Stimulated activated CD8-positive, alpha-beta memory T cell treated with anti-CD3 and anti-CD28 coated beads, Interleukin-12 subunit alpha, Interleukin-12 subunit beta, amount 100 ng/mL, for 24 hours (primary cell): ENCODE measurements around the gene TRAM2.

Experiments used
- DNase-seq: peaks from one replicate; pipeline ENCODE4 v3.0.0-alpha.2; 2020; ENCODE audit errors: extremely low read depth

Gene TRAM2

DNA sequence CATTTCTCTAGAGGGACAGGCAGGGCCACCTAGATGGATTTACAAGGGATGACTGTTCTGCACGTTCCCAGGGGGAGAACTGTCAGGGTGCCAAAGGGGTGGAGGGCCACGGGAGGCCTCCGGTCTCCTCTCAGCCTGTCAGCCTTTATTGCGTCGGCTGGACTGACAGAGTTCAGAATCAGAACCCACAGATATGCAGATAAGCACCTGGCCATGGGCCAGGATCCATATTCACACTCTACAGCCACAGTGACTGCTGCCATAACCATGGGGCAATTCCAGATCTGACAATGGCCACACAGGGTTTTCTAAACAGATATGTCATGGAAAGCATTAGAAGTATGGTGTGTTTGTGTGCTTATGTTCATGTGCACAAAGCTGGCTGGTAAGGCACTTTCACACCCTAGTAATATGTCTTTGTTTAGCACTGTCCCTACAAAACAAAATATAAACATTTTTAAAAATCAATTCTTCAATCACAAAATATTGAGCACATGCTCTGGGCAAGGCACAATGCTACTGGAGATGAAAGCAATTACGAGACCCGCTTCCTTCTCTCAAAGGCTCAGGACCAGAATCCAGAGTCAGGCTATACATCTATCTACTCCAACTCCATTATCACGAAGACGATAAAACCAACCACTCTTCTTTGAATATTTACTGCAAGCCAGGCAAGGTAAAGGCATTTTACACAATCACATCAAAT, 29.1 kb downstream of the TRAM2 start:
- DNase-seq: no peak

DNA sequence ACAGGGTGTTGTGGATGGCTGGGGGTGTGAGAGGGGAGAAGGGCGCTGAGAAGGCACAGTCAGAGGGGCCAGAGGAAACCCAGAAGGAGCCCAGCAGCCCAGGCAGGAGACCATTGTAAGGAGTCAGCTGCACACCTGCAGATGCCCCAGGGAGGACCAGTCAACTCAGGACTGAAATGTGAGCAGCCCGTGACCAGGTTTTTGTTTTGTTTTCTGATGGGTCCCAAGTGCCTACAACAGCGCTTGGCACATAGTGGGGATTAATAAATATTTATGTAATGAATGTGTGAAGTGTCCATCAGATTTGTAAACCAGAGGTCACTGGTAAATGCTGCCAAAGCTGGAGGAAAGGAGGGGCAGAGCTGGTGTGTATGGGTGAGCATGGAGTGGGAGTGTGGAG, 30.2 kb downstream of the TRAM2 start:
- DNase-seq: no peak

DNA sequence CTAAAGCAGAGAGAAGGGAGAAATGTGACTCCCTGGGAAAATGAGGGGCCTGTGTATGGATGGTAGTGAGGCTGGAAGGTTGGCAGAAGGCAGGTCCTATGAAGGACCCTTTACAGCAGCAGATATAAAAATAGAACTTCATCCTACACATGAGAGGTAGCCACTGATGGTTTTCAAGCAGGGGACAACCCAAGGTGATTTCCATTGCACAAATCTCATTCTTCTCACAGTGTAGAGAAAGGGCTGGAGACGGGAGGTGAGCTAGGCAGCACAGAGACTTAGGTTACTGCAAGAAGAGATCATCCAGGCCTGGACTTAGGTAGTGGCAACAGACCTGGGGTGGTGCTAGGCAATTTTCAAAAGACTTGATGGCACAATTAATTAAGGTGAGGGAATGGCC, 30.7 kb downstream of the TRAM2 start:
- DNase-seq: no peak

DNA sequence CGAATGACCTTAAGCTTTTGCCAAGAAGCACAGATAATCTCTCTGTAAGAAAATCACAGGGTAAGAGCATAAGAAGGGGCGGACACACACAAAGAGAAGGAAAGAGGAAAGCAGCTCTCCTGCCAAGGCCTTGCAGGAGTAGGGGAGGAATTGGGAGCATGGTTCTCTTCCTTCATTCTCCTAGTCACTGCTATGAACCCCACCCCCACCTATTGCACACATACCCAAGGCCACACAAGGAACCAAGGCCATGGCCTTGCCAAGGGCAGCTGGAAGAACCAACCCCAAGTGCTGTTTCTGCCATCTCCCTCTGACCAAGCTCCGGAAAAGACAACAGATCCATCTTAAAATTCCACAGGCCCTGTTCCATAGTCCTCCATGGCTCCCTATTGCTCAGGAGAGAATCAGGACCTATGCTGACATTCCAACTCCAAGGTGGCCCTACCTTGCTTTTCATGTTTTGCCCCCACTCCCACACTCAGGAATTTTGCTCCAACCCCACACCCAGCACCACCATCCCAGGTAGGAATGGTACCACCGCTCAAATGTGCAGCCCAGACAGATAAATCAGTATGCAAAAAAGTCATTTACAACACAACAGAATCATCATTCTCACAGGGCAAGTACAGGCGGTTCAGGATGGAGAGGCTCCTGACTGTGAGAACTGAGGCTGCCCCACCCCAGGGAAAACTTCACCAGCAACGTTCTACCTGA, 31.3 kb downstream of the TRAM2 start:
- DNase-seq: no peak

DNA sequence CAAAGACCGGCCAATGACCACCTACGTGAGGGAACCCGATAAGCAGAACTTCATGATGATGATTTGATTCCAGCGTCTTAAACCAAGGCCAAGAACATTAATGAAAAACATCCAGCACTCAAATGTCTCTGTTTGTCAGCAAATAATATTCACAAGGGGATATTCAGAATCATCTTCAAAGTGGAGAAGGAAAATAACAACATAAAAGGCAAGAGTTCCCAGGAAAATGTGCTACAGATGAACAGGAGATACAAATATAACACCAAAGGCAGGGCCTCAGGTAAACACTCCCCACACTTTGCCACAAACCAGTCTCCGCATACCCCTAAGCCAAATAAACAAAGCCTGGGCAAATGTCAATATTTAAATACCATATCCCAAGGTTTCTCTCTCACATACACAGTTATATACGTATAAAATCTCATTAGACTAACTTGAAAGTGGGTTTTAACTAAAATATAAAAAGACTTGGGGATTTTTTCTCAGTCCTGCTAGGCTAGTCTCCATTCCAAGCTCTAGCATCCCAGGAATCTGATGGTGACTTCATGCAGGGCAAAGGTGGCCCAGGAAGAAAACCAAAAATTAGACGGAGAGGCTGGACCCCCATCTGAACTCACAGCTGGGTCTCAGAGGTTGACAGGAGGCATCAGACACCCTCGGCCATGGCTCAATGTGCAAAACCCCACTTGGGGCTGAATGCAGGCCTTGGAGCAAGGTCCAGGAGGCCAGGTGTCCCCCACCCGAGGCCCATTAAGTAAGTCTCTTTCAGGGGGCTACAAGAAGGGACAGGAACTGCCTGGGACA, 32.1 kb downstream of the TRAM2 start:
- DNase-seq: no peak

DNA sequence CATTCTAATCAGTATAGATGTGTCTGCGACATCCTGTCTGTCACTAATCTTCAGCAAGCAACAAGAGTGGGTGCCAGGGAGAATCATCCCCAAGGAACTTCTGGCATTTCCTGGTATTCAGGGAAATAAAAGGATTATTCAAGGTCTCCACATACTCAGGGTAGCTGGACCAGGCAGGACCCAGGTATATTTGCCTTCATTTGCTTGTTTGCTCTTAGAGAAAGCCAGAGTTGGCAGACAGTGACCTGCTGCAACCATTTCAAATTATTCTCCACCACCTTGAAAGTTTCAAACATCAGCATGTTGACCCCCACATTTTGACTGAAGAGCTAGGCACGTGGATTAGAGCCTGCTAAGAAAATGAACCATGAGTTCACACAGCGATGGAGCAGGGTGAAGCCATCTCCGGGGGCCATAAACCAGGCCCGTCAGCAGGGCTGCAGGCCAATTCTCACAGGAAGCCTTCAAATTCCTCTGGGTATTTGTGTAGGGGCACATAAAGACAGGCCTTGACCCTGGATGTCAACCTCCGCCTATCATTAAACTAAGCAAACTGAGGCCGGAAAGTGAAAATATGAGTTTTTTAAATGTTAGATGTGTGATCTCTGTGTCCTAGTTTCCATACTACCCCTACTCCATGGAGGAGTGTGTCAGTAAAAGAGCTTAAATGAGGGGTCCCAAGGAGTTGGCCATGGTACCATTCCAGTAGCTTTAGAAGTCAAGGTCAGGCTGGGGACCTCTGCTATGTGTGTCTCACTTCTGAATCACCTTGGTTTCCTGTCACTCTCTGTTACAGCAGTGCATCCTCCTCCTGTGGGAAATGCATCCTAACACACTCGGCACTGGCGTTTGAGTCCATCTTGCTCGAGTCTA, 32.9 kb downstream of the TRAM2 start:
- no peak for DNase-seq

DNA sequence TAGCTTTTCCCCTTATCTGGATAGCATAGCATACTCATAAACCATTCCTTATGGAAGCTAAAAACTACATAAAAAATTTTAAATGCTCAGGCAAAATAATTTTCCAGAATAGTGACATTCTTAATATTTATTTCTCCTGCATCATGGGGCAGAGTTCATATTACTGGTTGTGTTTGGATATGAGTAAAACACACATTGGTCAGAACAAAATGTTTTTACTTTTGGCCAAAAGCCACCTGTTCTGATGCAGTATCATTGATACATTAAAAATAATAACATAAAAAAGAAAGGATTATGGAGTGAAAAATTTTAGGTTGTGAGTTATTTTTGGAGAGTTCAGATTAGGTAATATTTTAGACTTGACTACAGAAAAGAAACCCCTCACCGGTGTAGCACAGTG, 33.6 kb downstream of the TRAM2 start:
- no peak for DNase-seq

DNA sequence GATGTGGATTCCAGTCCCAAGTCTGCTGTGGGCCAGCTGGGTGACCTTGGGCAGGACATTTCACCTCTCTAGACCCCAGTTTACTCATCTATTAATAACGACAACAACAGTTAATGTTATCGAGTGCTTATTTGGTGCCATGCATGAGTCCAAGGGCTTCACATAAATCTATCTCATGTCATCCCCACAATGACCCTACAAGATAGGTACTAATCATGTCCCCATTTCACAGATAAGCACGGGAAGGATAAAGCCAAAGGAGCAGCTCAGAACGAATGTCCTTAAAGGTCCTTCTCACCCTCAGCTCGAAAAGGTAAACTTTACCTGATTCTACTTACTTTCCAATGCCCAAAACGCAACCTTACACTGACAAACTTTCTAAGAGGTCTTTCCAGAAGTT, 35.7 kb downstream of the TRAM2 start:
- DNase-seq: no peak

DNA sequence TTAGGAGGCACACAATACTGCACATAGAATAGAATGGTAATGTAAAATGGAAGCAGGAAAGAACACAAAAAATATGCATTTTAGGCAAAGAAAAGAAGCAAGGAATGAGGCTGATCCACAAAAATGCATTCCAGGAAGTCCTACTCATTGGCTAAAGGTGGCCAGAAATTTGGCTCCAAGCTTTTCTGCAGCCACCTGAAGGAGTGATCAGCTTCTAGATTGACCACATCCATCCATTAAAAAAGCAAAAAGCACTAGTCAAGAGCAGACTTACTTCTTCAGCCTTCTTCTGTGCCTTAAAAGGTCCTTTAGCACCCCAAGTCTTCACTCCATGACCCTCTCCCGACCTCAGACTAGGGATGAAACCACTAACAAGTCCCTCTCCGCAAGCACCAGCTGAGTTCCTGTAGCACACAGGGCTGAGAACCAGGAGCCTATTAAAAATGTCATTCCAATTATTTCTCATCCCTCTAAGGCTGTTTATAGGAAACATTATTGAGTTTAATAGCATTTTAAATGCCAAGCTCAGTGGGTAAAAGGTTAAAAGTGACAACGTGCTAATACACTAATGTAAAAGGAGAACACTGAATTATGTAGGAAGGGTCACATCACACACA, 36.5 kb downstream of the TRAM2 start:
- no peak for DNase-seq

DNA sequence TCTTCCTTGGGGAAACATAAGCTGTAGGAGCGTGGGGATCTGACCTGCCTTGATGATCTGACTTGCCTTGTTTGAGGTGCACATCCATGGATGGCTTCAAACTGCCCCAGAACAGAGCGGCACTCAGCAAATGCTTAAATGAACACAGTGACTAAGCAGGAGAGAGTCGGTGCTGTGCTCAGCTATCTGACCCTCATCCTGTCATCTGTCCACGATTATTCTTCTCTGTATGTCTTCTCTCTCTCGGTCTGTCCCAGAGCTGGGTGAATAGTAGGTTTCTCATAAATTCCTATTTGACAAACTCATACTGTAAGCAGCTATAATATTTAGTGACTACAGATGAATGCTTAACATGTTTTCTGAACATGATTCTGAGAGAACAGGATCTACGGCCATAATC, 37.3 kb downstream of the TRAM2 start:
- no peak for DNase-seq

DNA sequence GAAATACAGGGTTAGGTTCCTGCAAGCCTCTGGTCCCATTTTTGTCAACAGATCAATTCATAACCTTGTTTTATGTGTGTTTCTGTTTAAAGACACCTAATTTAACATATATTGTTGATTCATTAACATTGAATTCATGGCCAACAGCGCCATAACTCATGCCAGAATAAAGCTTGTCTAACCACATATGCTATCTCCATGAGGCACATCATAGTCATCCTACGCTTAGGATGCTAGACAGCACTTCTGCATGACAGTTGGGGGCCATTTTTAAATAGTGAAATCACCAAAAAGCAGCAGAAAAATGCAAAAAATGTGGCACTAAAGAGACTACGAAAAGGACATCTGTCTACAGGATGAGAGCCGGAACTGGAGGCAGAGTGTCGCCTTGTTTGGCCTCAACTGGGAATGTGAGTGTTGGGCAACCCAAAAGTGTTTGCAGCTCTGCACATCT, 37.9 kb downstream of the TRAM2 start:
- DNase-seq: no peak

DNA sequence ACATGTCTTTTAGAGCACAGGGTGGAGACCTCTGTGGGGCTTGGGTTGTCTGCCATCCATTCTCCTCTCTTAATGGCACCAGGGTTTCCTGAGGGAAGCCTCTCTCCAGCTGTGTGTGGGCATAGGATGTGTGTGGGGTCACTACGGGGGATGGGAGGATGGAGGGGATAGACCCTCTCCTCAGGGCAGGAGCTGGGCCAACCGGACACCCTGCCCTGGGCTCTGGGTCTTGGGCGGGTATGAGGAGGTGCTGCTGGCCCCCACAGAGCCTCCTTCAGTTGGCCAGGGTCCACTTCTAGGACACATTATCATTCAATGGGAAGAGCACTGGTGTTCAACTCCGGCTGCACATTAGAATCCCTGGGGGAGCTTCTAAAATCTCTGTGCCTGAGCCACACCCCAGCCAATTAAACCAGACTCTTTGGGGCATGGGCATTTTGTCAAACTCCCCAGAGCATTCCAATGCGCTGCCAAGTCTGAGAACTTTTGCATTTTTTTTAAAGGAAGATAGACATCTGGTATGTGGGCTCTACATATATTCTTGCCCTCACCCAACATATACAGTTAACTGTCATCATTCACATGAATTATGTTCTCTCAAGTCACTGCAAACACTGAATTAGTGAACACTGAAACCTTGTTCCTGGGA, 38.5 kb downstream of the TRAM2 start:
- no peak for DNase-seq

DNA sequence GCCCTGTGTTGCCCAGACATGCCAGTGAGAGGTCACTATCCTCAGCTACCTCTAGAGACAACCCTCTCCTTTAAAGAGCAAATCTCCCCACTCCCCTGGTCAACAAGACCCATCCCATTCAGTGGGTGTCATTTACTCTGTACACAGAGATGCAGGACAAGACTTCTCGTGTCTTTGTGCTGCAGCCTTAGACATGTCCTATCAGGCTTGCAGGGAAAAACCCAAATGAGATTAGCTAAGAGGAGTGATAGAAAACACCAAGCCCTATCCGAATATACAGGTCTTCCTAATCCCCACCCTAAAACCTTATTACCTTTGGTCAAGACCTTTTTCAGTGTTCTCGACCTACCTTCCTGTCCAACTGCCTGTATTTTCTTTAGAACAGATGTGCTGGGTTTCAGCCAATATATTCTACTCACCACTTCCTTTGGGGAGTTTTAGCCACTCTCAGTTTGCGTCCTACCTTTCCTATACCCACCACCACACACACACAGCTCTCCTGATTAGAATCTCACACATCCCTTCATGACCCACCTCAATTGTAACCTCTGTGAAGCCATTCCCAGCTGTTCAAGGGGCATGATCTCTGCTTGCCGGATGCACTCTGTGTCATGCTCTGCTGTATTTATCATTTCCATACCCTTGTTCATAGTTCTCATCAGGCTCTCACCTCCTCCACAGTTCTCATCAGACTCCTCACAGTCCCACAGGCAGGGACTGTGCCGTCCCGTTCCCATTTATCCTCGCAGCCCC, 39.7 kb downstream of the TRAM2 start:
- no peak for DNase-seq

DNA sequence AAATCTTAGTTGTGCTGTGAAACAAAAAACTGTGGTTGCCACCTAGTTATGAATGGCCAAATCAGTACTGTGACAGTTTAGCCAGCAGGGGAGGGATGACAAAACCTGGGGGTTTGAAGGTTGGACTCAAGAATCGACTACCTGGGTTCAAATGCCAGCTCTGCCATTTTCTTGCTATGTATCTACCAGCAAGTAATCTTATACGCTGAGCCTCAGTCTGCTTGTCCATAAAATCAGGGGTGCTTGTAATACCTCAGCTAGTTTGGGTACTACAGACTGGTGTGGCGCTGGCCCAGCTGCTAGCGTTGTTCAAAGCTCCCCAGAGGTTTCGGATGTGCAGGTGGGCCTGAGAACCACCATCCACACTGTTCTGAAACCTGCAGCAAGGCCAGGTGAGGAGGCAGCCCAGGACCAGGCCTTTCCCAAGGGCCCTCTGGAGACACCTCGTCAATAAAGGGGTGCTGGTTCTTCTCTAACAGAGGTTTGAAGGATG, 40.4 kb downstream of the TRAM2 start:
- DNase-seq: no peak

DNA sequence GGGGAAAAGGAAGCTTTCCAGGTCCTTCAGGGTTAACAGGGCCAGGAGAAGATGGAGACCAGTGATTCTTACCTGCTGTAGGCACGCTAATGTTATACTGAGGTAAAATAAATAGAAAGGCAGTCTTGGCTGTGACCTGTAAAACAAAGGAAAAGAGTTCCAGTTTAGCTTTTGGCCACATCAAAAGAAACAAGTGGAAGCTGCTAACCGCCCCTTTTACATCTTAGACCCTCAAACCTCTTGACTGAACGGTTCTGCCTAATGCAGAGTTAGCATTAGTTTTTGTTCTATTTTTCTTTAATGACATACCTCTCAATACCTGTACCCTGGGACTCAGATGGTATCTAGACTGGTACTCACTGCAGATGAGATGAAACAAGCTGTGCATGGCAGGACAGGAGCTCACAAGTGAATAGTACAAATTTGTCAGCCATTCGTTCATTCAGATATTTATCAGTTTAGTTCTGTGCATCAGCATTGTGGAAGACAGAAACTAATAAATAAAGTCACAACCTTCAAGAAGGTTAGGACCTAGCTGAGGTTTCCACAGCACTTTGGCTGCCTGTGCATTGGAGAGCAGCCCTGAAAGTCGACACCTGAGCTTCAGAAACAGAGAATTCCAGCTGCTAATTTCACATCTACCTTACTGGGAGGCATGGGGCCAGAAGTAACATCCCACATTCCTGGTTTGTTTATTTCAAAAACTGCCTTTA, 41.0 kb downstream of the TRAM2 start:
- no peak for DNase-seq

DNA sequence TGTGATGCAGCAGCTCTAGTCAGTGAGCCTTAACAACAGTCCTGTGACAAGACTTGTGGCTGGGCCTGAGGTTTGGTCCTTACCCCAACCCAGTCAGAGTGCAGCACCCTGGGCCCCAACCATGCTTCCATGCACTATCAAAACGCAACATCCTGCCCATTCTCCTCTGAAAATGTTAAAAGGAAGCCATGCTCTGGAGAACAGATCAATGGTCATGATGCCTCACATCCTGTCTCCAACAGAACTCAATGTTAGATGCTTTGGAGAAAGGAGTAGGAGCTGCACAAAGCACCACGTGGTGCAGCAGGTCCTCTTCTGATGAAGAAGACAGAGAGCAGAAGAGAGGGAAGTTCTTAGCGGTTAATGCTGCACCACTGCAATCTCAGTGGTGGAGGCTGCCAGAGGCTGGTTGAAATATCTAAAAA, 41.9 kb downstream of the TRAM2 start:
- no peak for DNase-seq

DNA sequence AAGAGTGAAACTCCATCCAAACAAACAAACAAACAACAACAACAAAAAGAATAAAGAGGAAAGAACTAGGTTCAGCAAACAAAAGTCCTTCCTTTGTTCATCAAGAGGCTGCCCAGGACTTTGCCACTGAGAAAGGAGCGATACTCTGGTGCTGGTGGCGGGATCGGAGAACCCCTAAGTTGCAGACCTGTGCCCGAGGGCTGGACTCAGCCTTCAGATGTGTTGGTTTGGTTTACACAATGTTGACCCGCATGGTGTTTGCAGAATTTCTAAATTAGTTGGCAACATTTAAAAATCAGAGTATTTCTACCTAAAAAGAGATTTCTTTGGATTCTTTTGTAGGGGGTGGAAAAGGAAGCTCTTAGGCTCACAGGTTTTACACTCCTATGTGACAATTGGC, 42.5 kb downstream of the TRAM2 start:
- DNase-seq: no peak

DNA sequence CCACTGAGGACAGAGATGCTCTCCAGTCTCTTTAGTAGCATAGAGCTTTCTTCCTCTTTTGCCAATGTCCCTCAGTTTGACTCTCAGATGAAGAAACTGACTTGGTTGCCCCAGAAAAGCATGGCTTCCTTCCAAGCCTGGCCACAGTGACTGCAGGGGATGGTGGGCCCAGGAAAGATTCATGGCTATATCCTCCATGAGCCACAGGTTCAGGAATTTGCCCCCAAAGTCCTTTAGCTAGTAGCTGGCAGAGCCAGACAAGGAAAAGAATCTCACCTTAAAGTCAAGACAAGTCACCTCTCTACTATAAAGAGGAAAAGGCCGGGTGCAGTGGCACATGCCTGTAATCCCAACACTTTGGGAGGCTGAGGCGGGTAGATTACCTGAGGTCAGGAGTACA, 43.4 kb downstream of the TRAM2 start:
- no peak for DNase-seq

DNA sequence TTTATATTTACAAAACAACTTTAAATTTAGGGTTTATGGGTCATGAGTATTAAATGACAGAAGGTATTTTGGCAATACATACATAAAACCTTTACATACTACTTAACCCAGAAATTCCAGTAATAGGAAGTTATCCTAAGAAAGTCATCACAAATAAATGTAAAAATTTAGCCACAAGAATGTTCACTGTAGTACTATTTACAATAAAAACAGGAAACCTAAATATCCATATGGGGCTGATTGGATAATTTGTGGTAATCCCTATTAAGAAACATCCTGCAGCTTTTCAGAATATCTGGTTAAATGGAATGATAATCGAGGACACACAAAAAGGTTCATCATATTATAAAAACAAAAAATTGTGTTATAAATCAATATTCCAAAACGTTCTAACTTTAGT, 44.4 kb downstream of the TRAM2 start:
- no peak for DNase-seq
